GM19467 (cell line): ENCODE data around the gene PTDSS2.
"Not testable (repeated sequence)": the region's sequence is repeated elsewhere in the genome, so short reads cannot be mapped to it uniquely, and the experiment has no call there.

Experiments used
- ATAC-seq: cut with Tn5 transposase; IDR thresholded peaks from one replicate; pipeline ENCODE4 v1.9.1; 2021; ENCODE audit warnings: mild to moderate bottlenecking, moderate library complexity; ENCODE audit not compliant: unreplicated experiment

PTDSS2 gene

GRCh38 chr11:413120-414081 lies 36.7 kb upstream of the PTDSS2 start:
- ATAC-seq: no peak

- no peak for ATAC-seq
Measured at GRCh38 chr11:414318-414857, 35.7 kb upstream of the PTDSS2 start.

- no peak for ATAC-seq
Measured at GRCh38 chr11:415640-416041, 34.4 kb upstream of the PTDSS2 start.

GRCh38 chr11:416051-416756 lies 33.9 kb upstream of the PTDSS2 start:
- no peak for ATAC-seq

GRCh38 chr11:416757-417621 lies 33.1 kb upstream of the PTDSS2 start:
- no peak for ATAC-seq

GRCh38 chr11:417652-418342 lies 32.3 kb upstream of the PTDSS2 start:
- no peak for ATAC-seq

- no peak for ATAC-seq
Measured at GRCh38 chr11:418343-419247, 31.5 kb upstream of the PTDSS2 start.

- ATAC-seq: no peak
Measured at GRCh38 chr11:419248-420005, 30.7 kb upstream of the PTDSS2 start.

GRCh38 chr11:420054-420910 lies 29.8 kb upstream of the PTDSS2 start:
- no peak for ATAC-seq

- no peak for ATAC-seq
Measured at GRCh38 chr11:420911-421321, 29.2 kb upstream of the PTDSS2 start.

- no peak for ATAC-seq
Measured at GRCh38 chr11:422249-422656, 27.8 kb upstream of the PTDSS2 start.

GRCh38 chr11:424232-424631 lies 25.8 kb upstream of the PTDSS2 start:
- no peak for ATAC-seq

- not testable (repeated sequence) for ATAC-seq
Measured at GRCh38 chr11:424766-425165, 25.3 kb upstream of the PTDSS2 start.

- ATAC-seq: no peak
Measured at GRCh38 chr11:425301-425700, 24.8 kb upstream of the PTDSS2 start.

GRCh38 chr11:426851-427250 lies 23.2 kb upstream of the PTDSS2 start:
- ATAC-seq: no peak

- no peak for ATAC-seq
Measured at GRCh38 chr11:428295-428694, 21.8 kb upstream of the PTDSS2 start.

GRCh38 chr11:429391-429790 lies 20.7 kb upstream of the PTDSS2 start:
- no peak for ATAC-seq
